HepG2 (cell line): ENCODE results near the gene MICAL3. TPM values are rescaled to one million over a fixed set of nuclear protein-coding genes. Genes with fewer than 3 reads are reported as not detected.

Source experiments
- BCL6 ChIP-seq: IDR thresholded peaks from 2 replicates; pipeline ENCODE4 v1.6.1; 2016; ENCODE audit warnings: missing genetic modification reagents, missing compliant biosample characterization
- CREB1 ChIP-seq, 2 experiments: fragments of 450-650 bp in 1 of 2; IDR thresholded peaks; 2 replicates each; pipeline ENCODE4 v1.6.1; 2016 to 2017; ENCODE audit warnings: control low read depth in 1 of 2, mild to moderate bottlenecking in 1 of 2, missing compliant biosample characterization in 1 of 2, missing genetic modification characterization in 1 of 2
- DR1 ChIP-seq: sonication (generic); formaldehyde crosslinking; IDR thresholded peaks from 2 replicates; pipeline ENCODE4 v1.8.0; 2021; ENCODE audit warnings: mild to moderate bottlenecking, missing genetic modification reagents, inconsistent platforms
- EED ChIP-seq: sonication (generic); formaldehyde crosslinking; IDR thresholded peaks from 2 replicates; pipeline ENCODE4 v1.5.0; 2020; ENCODE audit warnings: mild to moderate bottlenecking, missing genetic modification reagents
- GATAD1 ChIP-seq: IDR thresholded peaks from 2 replicates; pipeline ENCODE4 v1.6.1; 2016; ENCODE audit warnings: missing genetic modification reagents, missing compliant biosample characterization
- HNRNPL ChIP-seq: fragments of 200-400 bp; formaldehyde crosslinking; IDR thresholded peaks from 2 replicates; pipeline ENCODE4 v1.6.1; 2017; ENCODE audit warnings: mild to moderate bottlenecking, low read depth, low read length
- HOXA7 ChIP-seq: sonication (generic); formaldehyde crosslinking; IDR thresholded peaks from 2 replicates; pipeline ENCODE4 v1.8.1; 2022; ENCODE audit warnings: mild to moderate bottlenecking, missing genetic modification reagents, moderate library complexity
- JUN ChIP-seq: sonication (generic); formaldehyde crosslinking; IDR thresholded peaks from 2 replicates; pipeline ENCODE4 v1.4.0; 2020; ENCODE audit warnings: mild to moderate bottlenecking, missing genetic modification reagents
- PAF1 ChIP-seq: IDR thresholded peaks from 2 replicates; pipeline ENCODE4 v1.6.1; 2016; ENCODE audit warnings: missing genetic modification reagents, missing compliant biosample characterization
- REXO4 ChIP-seq: sonication (generic); formaldehyde crosslinking; IDR thresholded peaks from 2 replicates; pipeline ENCODE4 v1.8.0; 2022; ENCODE audit warnings: missing genetic modification reagents, mild to moderate bottlenecking, borderline replicate concordance
- SRSF9 ChIP-seq: fragments of 200-400 bp; formaldehyde crosslinking; IDR thresholded peaks from 2 replicates; pipeline ENCODE4 v1.6.1; 2018; ENCODE audit warnings: borderline replicate concordance, mild to moderate bottlenecking, low read depth, low read length; ENCODE audit not compliant: insufficient read depth, poor library complexity, severe bottlenecking
- TARDBP ChIP-seq: sonication (generic); formaldehyde crosslinking; IDR thresholded peaks from 2 replicates; pipeline ENCODE4 v1.8.0; 2022; ENCODE audit warnings: mild to moderate bottlenecking, missing genetic modification reagents
- TBX2 ChIP-seq: sonication (generic); formaldehyde crosslinking; IDR thresholded peaks from 2 replicates; pipeline ENCODE4 v1.5.0; 2020; ENCODE audit warnings: missing genetic modification reagents, mild to moderate bottlenecking, borderline replicate concordance
- ZBTB20 ChIP-seq: sonication (generic); formaldehyde crosslinking; IDR thresholded peaks from 2 replicates; pipeline ENCODE4 v1.8.1; 2023; ENCODE audit warnings: missing genetic modification reagents, low read depth, mild to moderate bottlenecking, borderline replicate concordance
- ZEB1 ChIP-seq: IDR thresholded peaks from 2 replicates; pipeline ENCODE4 v1.6.1; 2012; ENCODE audit warnings: mild to moderate bottlenecking, low read depth, inconsistent platforms; ENCODE audit not compliant: insufficient replicate concordance
- ZNF24 ChIP-seq: fragments of 450-650 bp; IDR thresholded peaks from 2 replicates; pipeline ENCODE4 v1.6.1; 2017; ENCODE audit warnings: antibody characterized with exemption, mild to moderate bottlenecking
- ZNF33B ChIP-seq: sonication (generic); formaldehyde crosslinking; IDR thresholded peaks from 2 replicates; pipeline ENCODE4 v1.5.1; 2020; ENCODE audit warnings: mild to moderate bottlenecking, missing genetic modification reagents
- ZNF557 ChIP-seq: sonication (generic); formaldehyde crosslinking; IDR thresholded peaks from 2 replicates; pipeline ENCODE4 v1.4.0; 2020; ENCODE audit warnings: missing genetic modification reagents
- ZNF572 ChIP-seq: sonication (generic); formaldehyde crosslinking; IDR thresholded peaks from 2 replicates; pipeline ENCODE4 v1.5.1; 2020; ENCODE audit warnings: mild to moderate bottlenecking, missing genetic modification reagents
- polyA plus RNA-seq, 8 experiments: library from polyadenylated mRNA; depleted of rRNA in 3 of 8; stranded (reverse) in 7 of 8; unstranded in 1 of 8; fragments of >200 nt; fragmentation: Illumina TruSeq in 4 of 8; extraction: Trizol in 4 of 8; gene quantifications; 2 replicates each; pipeline versions ENCODE4 v1.2.1 to v1.2.3, GENCODE V29; 2011 to 2016; ENCODE audit warnings: low read depth in 4 of 8, missing spikeins in 1 of 8, mixed read lengths in 1 of 8; ENCODE audit not compliant: insufficient read depth in 1 of 8
- total RNA-seq, 5 experiments: library from RNA; depleted of rRNA; stranded (reverse); fragments of >200 nt; fragmentation: Illumina TruSeq; extraction: Trizol; gene quantifications; 2 replicates each; pipeline ENCODE4 v1.2.3, GENCODE V29; 2016; ENCODE audit warnings: low read depth in 1 of 5
- TF ChIP-seq, protein P1 (sequence below): sonication (generic); formaldehyde crosslinking; IDR thresholded peaks from 2 replicates; pipeline ENCODE4 v1.8.0; 2022; ENCODE audit warnings: mild to moderate bottlenecking, missing genetic modification reagents; ENCODE audit not compliant: insufficient replicate concordance
- TF ChIP-seq, protein P2 (sequence below): conservative IDR thresholded peaks from 2 replicates; pipeline ENCODE4 v1.6.1; 2018; ENCODE audit warnings: missing genetic modification reagents
- TF ChIP-seq, protein P3 (sequence below): IDR thresholded peaks from 2 replicates; pipeline ENCODE4 v1.6.1; 2016; ENCODE audit warnings: missing compliant biosample characterization, missing genetic modification reagents, borderline replicate concordance
- TF ChIP-seq, protein P4 (sequence below), 2 experiments: fragments of 450-650 bp in 1 of 2; sonication (generic) in 1 of 2; formaldehyde crosslinking; IDR thresholded peaks; 2 replicates each; pipeline versions ENCODE4 v1.5.0 to v1.8.0; 2020 to 2022; ENCODE audit warnings: mild to moderate bottlenecking in 1 of 2, missing genetic modification reagents in 1 of 2

Gene MICAL3
- total and polyA plus RNA-seq, 2 of the 13 experiments (the other 11 are each of a cell fraction or from before 2014, with no cell fraction given): 5.3 to 12.5 TPM

DNA sequence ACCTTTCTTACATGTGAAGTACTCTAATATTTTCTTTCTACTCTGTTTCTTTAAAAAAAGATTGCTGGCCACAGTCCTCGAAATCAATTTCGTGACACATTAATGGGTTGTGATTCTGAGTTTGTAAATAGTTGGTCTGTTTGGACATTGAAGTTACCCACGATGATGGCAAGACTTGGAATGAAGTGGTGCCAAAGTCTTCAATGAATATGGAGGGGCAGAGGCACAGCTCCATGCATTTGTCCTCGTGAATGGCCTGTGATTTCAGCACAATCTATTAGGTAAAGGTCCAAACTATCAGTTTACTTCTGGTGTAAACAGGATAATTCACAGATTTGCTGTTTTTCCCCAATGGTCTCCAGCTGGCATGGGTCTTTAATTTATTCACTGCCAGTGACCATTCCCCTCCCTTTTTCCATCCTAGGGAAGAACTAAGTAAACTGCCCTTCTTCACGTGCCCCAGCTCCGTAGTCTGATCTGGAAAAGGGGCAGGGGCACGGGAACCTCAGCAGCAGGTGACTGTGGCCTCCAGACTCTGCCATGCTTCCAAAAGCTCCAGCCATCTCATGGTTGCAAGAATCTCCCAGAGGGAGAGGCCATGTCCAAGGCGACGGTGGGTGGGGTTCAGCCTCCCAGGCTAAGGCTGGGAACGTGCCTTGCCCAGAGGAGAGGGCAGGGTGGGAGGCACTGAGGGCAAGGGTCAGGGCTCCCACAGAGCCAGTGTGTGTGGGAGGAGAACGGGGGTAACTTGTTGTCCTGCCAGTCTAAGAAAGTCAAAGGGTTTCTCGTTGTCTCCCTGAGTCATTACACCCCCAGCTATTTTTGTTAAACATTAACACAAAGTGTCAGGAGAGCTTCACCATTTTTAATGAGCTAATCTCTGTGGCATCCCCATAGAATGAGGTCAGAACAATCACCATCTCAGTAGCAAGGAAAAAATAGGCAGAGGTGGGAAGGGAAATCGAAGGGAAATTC is 36.6 kb upstream of the MICAL3 start (continued):
- TF ChIP-seq REXO4 (CRISPR knock-in tag) (no peak), HNRNPL (peak; percentile 75; the same call in 1 of the 2 replicates), DR1 (CRISPR knock-in tag) (no peak), ZNF557 (CRISPR knock-in tag) (0 out of 2 replicates have a peak, but pooled peaks have one; percentile 7), EED (CRISPR knock-in tag) (no peak), PAF1 (CRISPR knock-in tag) (no peak), GATAD1 (0 out of 2 replicates have a peak, but pooled peaks have one; percentile 12), ZNF33B (CRISPR knock-in tag) (no peak), ZNF572 (CRISPR knock-in tag) (no peak), SRSF9 (no peak), TBX2 (peak; percentile 61), TARDBP (no peak), CREB1 (IDR thresholded peaks at IDR 0.05) (no peak), CREB1 (CRISPR knock-in tag; IDR thresholded peaks at IDR 0.05) (no peak), ZEB1 (no peak), JUN (CRISPR knock-in tag) (peak; percentile 96), ZNF24 (no peak), BCL6 (no peak), HOXA7 (CRISPR knock-in tag) (no peak), ZBTB20 (CRISPR knock-in tag) (no peak)
- TF ChIP-seq, protein P1, sequence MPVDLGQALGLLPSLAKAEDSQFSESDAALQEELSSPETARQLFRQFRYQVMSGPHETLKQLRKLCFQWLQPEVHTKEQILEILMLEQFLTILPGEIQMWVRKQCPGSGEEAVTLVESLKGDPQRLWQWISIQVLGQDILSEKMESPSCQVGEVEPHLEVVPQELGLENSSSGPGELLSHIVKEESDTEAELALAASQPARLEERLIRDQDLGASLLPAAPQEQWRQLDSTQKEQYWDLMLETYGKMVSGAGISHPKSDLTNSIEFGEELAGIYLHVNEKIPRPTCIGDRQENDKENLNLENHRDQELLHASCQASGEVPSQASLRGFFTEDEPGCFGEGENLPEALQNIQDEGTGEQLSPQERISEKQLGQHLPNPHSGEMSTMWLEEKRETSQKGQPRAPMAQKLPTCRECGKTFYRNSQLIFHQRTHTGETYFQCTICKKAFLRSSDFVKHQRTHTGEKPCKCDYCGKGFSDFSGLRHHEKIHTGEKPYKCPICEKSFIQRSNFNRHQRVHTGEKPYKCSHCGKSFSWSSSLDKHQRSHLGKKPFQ (CRISPR knock-in tag): no peak
- TF ChIP-seq, protein P2, sequence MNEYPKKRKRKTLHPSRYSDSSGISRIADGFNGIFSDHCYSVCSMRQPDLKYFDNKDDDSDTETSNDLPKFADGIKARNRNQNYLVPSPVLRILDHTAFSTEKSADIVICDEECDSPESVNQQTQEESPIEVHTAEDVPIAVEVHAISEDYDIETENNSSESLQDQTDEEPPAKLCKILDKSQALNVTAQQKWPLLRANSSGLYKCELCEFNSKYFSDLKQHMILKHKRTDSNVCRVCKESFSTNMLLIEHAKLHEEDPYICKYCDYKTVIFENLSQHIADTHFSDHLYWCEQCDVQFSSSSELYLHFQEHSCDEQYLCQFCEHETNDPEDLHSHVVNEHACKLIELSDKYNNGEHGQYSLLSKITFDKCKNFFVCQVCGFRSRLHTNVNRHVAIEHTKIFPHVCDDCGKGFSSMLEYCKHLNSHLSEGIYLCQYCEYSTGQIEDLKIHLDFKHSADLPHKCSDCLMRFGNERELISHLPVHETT (CRISPR knock-in tag): no peak
- TF ChIP-seq, protein P3, sequence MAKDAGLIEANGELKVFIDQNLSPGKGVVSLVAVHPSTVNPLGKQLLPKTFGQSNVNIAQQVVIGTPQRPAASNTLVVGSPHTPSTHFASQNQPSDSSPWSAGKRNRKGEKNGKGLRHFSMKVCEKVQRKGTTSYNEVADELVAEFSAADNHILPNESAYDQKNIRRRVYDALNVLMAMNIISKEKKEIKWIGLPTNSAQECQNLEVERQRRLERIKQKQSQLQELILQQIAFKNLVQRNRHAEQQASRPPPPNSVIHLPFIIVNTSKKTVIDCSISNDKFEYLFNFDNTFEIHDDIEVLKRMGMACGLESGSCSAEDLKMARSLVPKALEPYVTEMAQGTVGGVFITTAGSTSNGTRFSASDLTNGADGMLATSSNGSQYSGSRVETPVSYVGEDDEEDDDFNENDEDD (CRISPR knock-in tag): no peak
- TF ChIP-seq, protein P4, sequence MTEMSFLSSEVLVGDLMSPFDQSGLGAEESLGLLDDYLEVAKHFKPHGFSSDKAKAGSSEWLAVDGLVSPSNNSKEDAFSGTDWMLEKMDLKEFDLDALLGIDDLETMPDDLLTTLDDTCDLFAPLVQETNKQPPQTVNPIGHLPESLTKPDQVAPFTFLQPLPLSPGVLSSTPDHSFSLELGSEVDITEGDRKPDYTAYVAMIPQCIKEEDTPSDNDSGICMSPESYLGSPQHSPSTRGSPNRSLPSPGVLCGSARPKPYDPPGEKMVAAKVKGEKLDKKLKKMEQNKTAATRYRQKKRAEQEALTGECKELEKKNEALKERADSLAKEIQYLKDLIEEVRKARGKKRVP (CRISPR knock-in tag; IDR thresholded peaks at IDR 0.05): no peak
